HL-60 (cell line): ENCODE results near the gene FLOT2.

Experiments used
- REST ChIP-seq: IDR thresholded peaks from 2 replicates; pipeline ENCODE4 v1.6.1; 2012; ENCODE audit warnings: low read depth; ENCODE audit not compliant: insufficient replicate concordance
- TF ChIP-seq, protein P1 (sequence below): IDR thresholded peaks from one replicate; pipeline ENCODE4 v1.5.1; 2011; ENCODE audit warnings: low read length, control low read depth, inconsistent platforms; ENCODE audit not compliant: insufficient read depth

- TF ChIP-seq REST: no peak
- TF ChIP-seq, protein P1, sequence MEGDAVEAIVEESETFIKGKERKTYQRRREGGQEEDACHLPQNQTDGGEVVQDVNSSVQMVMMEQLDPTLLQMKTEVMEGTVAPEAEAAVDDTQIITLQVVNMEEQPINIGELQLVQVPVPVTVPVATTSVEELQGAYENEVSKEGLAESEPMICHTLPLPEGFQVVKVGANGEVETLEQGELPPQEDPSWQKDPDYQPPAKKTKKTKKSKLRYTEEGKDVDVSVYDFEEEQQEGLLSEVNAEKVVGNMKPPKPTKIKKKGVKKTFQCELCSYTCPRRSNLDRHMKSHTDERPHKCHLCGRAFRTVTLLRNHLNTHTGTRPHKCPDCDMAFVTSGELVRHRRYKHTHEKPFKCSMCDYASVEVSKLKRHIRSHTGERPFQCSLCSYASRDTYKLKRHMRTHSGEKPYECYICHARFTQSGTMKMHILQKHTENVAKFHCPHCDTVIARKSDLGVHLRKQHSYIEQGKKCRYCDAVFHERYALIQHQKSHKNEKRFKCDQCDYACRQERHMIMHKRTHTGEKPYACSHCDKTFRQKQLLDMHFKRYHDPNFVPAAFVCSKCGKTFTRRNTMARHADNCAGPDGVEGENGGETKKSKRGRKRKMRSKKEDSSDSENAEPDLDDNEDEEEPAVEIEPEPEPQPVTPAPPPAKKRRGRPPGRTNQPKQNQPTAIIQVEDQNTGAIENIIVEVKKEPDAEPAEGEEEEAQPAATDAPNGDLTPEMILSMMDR: no peak
Observed at GRCh38 chr17:28887871-28888471, 9.6 kb downstream of the FLOT2 start.
